Gastroesophageal sphincter (tissue), 4 donors: ENCODE results near the gene SMARCB1. TPM values are rescaled to one million over a fixed set of nuclear protein-coding genes. Genes with fewer than 3 reads are reported as not detected.

ENCODE experiments used
- ATAC-seq: fragments of 150-250 bp; one replicate; pipeline ENCODE4 v1.9.1; 2016; ENCODE audit warnings: mild to moderate bottlenecking, moderate library complexity
- H3K27ac ChIP-seq, 4 donors: fragments of 200-600 bp; sonication (generic) in 3 of 4; 1 replicate in 3 of 4; 2 replicates in 1 of 4; pipeline ENCODE4 v1.5.1; 2016 to 2019
- H3K27me3 ChIP-seq: fragments of 200-600 bp; sonication (generic); one replicate; pipeline ENCODE4 v1.5.1; 2019
- H3K36me3 ChIP-seq, 2 donors: fragments of 200-600 bp; sonication (generic); one replicate each; pipeline ENCODE4 v1.5.1; 2019; ENCODE audit warnings: control low read depth in 1 of 2
- H3K4me1 ChIP-seq, 3 donors: fragments of 200-600 bp; sonication (generic); 1 replicate in 2 of 3; 2 replicates in 1 of 3; pipeline ENCODE4 v1.5.1; 2016 to 2019; ENCODE audit warnings: control low read depth in 2 of 3
- H3K4me3 ChIP-seq, 2 donors: fragments of 200-600 bp; sonication (generic); one replicate each; pipeline ENCODE4 v1.5.1; 2019; ENCODE audit warnings: mild to moderate bottlenecking in 1 of 2, moderate library complexity in 1 of 2
- H3K9me3 ChIP-seq, 3 donors: fragments of 200-600 bp; sonication (generic); one replicate each; pipeline ENCODE4 v1.5.1; 2017 to 2019; ENCODE audit warnings: control low read depth in 2 of 3
- CTCF ChIP-seq, 4 experiments: fragments of 200-600 bp in 2 of 4; fragments of 450-650 bp in 2 of 4; sonication (generic) in 1 of 4; IDR thresholded peaks; one replicate each; pipeline ENCODE4 v1.5.1; 2017 to 2019; ENCODE audit warnings: antibody characterized with exemption in 4 of 4, mild to moderate bottlenecking in 2 of 4, moderate library complexity in 2 of 4
- EP300 ChIP-seq: sonication (generic); formaldehyde crosslinking; IDR thresholded peaks from one replicate; pipeline ENCODE4 v1.6.1; 2017; ENCODE audit warnings: antibody characterized with exemption, mild to moderate bottlenecking
- POLR2A ChIP-seq, 2 donors: fragments of 450-650 bp; IDR thresholded peaks; one replicate each; pipeline ENCODE4 v1.6.1; 2017; ENCODE audit warnings: antibody characterized with exemption in 2 of 2, mild to moderate bottlenecking in 2 of 2, moderate library complexity in 1 of 2
- POLR2AphosphoS5 ChIP-seq: sonication (generic); formaldehyde crosslinking; IDR thresholded peaks from one replicate; pipeline ENCODE4 v1.6.1; 2017; ENCODE audit warnings: antibody characterized with exemption
- WGBS, 2 donors: methylation state at CpG; one replicate each; pipeline ENCODE4 v1.1.5; 2018; ENCODE audit warnings: low coverage in 1 of 2; 5-methylcytosine and 5-hydroxymethylcytosine counted together
- total RNA-seq, 4 donors: library from RNA; depleted of rRNA; stranded (reverse); fragments of >200 nt; gene quantifications; one replicate each; pipeline ENCODE4 v1.1.0, GENCODE V29; 2016

The SMARCB1 gene
- total RNA-seq, 4 donors from 2014 or later = 27.9 to 58.8 (median 32.7) TPM

GRCh38 chr22:23816156-23816976 lies 29.6 kb downstream of the SMARCB1 start:
- Histone ChIP-seq H3K4me1 (no peaks in the 10 kb centered on the region), H3K4me3 (no peak overlapping the region), H3K36me3 (peaks cover 0 to 90% of the 10 kb centered on the region in 2 donors), H3K27ac (no peak overlapping the region), H3K27me3 (no peaks in the 10 kb centered on the region), H3K9me3 (no peaks in the 10 kb centered on the region)
- no peak for ATAC-seq
- no peak for TF ChIP-seq CTCF (IDR thresholded peaks at IDR 0.05)
- TF ChIP-seq EP300 = no peak
- TF ChIP-seq POLR2AphosphoS5 = no peak
- TF ChIP-seq POLR2A (IDR thresholded peaks at IDR 0.05) = no peak
- 90% methylated on average over 8 to 10 of the region's 18 CpGs for WGBS, 2 donors

- H3K27ac ChIP-seq = no peak overlapping the region
- H3K4me1 ChIP-seq = no peaks in the 10 kb centered on the region
- H3K4me3 ChIP-seq = no peak overlapping the region
- 89 to 96% methylated on average over 5 of the region's 6 CpGs for WGBS, 2 donors
- TF ChIP-seq POLR2AphosphoS5 = no peak
- no peak for TF ChIP-seq EP300
- TF ChIP-seq POLR2A (IDR thresholded peaks at IDR 0.05) = no peak
- no peak for TF ChIP-seq CTCF (IDR thresholded peaks at IDR 0.05)
- no peaks in the 10 kb centered on the region for H3K27me3 ChIP-seq
- H3K9me3 ChIP-seq = no peaks in the 10 kb centered on the region
- peaks cover 0 to 92% of the 10 kb centered on the region in 2 donors for H3K36me3 ChIP-seq
- ATAC-seq = no peak
These were observed 30.4 kb downstream of the SMARCB1 start for GRCh38 chr22:23817146-23817545.

GRCh38 chr22:23818541-23818940 lies 31.8 kb downstream of the SMARCB1 start:
- H3K4me1 ChIP-seq = no peaks in the 10 kb centered on the region
- no peaks in the 10 kb centered on the region for H3K9me3 ChIP-seq
- whole genome bisulfite sequencing, 2 donors = 80 to 86% methylated on average over 1 to 2 of the region's 2 CpGs
- no peak overlapping the region for H3K27ac ChIP-seq
- peaks cover 0 to 96% of the 10 kb centered on the region in 2 donors for H3K36me3 ChIP-seq
- H3K4me3 ChIP-seq = no peak overlapping the region
- no peaks in the 10 kb centered on the region for H3K27me3 ChIP-seq
- TF ChIP-seq EP300 = no peak
- no peak for TF ChIP-seq CTCF (IDR thresholded peaks at IDR 0.05)
- no peak for TF ChIP-seq POLR2A (IDR thresholded peaks at IDR 0.05)
- no peak for TF ChIP-seq POLR2AphosphoS5
- ATAC-seq = no peak

GRCh38 chr22:23820748-23821211 lies 34.0 kb downstream of the SMARCB1 start:
- TF ChIP-seq POLR2AphosphoS5 (no peak), POLR2A (IDR thresholded peaks at IDR 0.05) (no peak), EP300 (no peak), CTCF (IDR thresholded peaks at IDR 0.05) (no peak)
- no peak for ATAC-seq
- Histone ChIP-seq H3K36me3 (peaks cover 0 to 99% of the 10 kb centered on the region in 2 donors), H3K9me3 (no peaks in the 10 kb centered on the region), H3K27me3 (no peaks in the 10 kb centered on the region), H3K4me1 (no peaks in the 10 kb centered on the region), H3K27ac (no peak overlapping the region), H3K4me3 (no peak overlapping the region)
- 50 to 67% methylated on average over 1 to 2 of the region's 4 CpGs for WGBS, 2 donors
